Nephron (organoid): ENCODE data around the gene CTH.

Experiments
- H3K27ac Mint-ChIP-seq, 3 experiments: 2 replicates each; pipeline ENCODE4 v1.8.0; 2020; ENCODE audit warnings: mixed read lengths in 3 of 3, mild to moderate bottlenecking in 2 of 3, moderate library complexity in 1 of 3
- H3K27me3 Mint-ChIP-seq: 2 replicates; pipeline ENCODE4 v1.8.0; 2021; ENCODE audit warnings: low read depth, mild to moderate bottlenecking, moderate library complexity, mixed read lengths
- H3K36me3 Mint-ChIP-seq: 2 replicates; pipeline ENCODE4 v1.8.0; 2020; ENCODE audit warnings: low read depth, mixed read lengths
- H3K4me1 Mint-ChIP-seq: 2 replicates; pipeline ENCODE4 v1.8.0; 2020; ENCODE audit warnings: mixed read lengths
- H3K4me3 Mint-ChIP-seq, 3 experiments: 2 replicates each; pipeline ENCODE4 v1.8.0; 2020; ENCODE audit warnings: mild to moderate bottlenecking in 3 of 3, mixed read lengths in 3 of 3, moderate library complexity in 2 of 3
- H3K9me3 Mint-ChIP-seq: 2 replicates; pipeline ENCODE4 v1.8.0; 2020; ENCODE audit warnings: mixed read lengths
- TF ChIP-seq, protein P1 (sequence below), 3 experiments: fragments of 200-600 bp; sonication (generic); IDR thresholded peaks; one replicate each; pipeline ENCODE4 v1.5.0; 2021; ENCODE audit warnings: antibody characterized with exemption in 3 of 3; ENCODE audit not compliant: unreplicated experiment in 3 of 3

Gene CTH

DNA sequence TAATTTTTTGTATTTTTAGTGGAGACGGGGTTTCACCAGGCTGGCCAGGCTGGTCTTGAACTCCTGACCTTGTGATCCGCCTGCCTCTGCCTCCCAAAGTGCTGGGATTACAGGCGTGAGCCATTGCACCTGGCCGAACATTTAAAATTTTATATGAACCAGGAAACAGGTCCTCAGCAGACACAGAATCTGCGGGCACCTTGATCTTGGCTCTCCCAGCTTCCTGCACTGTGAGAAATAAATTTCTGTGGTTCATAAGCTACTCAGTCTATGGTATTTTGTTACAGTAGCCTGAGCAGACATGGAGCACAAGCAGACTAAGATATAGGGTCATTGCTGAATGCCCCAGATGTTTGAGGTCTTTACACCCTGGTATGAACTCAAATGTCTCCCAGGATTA, 23.6 kb upstream of the CTH start:
- H3K36me3 Mint-ChIP-seq = no peaks in the 10 kb centered on the region
- no peak overlapping the region for H3K27ac Mint-ChIP-seq
- no peaks in the 10 kb centered on the region for H3K9me3 Mint-ChIP-seq
- H3K4me1 Mint-ChIP-seq = no peaks in the 10 kb centered on the region
- no peak overlapping the region for H3K4me3 Mint-ChIP-seq
- TF ChIP-seq, protein P1, sequence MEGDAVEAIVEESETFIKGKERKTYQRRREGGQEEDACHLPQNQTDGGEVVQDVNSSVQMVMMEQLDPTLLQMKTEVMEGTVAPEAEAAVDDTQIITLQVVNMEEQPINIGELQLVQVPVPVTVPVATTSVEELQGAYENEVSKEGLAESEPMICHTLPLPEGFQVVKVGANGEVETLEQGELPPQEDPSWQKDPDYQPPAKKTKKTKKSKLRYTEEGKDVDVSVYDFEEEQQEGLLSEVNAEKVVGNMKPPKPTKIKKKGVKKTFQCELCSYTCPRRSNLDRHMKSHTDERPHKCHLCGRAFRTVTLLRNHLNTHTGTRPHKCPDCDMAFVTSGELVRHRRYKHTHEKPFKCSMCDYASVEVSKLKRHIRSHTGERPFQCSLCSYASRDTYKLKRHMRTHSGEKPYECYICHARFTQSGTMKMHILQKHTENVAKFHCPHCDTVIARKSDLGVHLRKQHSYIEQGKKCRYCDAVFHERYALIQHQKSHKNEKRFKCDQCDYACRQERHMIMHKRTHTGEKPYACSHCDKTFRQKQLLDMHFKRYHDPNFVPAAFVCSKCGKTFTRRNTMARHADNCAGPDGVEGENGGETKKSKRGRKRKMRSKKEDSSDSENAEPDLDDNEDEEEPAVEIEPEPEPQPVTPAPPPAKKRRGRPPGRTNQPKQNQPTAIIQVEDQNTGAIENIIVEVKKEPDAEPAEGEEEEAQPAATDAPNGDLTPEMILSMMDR (IDR thresholded peaks at IDR 0.05; ENCODE audit: unreplicated experiment in 3 of 3) = no peak
- H3K27me3 Mint-ChIP-seq = no peaks in the 10 kb centered on the region

DNA sequence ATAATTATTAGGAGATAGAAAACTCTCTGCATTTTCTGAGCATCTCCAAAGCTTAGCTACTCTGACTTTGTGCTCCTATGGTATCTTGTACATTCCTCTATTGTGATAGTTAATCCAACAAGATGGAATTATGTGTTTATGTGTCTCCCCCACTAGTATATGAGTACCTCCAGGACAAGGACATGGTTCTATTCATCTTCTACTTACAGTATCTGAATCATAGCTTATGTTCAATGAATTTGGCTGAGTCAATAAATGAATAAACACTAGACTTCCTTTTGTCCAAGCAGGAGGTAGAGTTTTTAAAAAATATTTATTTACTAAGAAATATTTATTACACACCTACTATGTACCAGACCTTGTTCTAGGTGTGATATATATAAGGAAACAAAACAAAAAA, 18.4 kb upstream of the CTH start:
- H3K36me3 Mint-ChIP-seq = no peaks in the 10 kb centered on the region
- H3K4me3 Mint-ChIP-seq = no peak overlapping the region
- peaks cover 3% of the 10 kb centered on the region for H3K27me3 Mint-ChIP-seq
- TF ChIP-seq, protein P1 (IDR thresholded peaks at IDR 0.05; ENCODE audit: unreplicated experiment in 3 of 3) = no peak
- no peak overlapping the region for H3K27ac Mint-ChIP-seq
- H3K9me3 Mint-ChIP-seq = no peaks in the 10 kb centered on the region
- no peaks in the 10 kb centered on the region for H3K4me1 Mint-ChIP-seq

DNA sequence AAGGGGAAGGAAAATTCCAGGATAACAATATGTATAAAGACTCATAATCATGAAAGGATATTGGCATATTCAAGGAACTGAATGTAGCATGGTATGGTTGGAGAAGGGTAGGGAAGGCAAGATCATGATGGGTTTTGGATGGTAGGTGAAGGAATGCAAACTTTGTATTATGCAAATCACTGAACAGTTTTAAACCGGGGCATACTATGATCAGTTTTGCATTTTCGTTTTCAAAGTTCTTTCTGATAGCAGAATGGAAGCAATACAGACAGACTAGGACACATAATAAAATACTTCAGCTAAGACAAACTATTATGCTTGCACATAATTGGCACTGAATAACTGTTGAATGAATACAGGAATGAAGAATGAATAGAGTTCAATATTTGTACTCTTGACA, 14.5 kb upstream of the CTH start:
- Mint-ChIP-seq H3K36me3 (no peaks in the 10 kb centered on the region), H3K9me3 (no peaks in the 10 kb centered on the region), H3K27me3 (peaks cover 3% of the 10 kb centered on the region), H3K4me1 (no peaks in the 10 kb centered on the region), H3K27ac (no peak overlapping the region), H3K4me3 (no peak overlapping the region)
- TF ChIP-seq, protein P1 (IDR thresholded peaks at IDR 0.05; ENCODE audit: unreplicated experiment in 3 of 3) = no peak

DNA sequence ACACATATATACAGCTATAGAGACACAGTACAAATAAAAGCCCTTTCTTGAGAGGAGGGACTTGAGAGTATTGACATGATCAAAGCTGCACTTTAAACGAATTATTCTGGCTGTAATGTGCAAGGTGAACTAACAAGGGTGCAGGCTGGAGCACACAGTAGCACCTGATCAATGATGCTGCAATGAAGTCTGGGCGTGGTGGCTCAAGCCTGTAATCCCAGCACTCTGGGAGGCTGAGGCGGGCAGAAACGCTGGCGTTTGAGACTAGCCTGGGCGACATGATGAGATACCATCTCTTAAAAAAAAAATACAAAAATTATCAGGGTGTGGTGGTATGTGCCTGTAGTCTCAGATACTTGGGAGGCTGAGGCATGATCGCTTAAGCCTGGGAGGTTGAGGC, 14.1 kb upstream of the CTH start:
- Mint-ChIP-seq H3K4me1 (no peaks in the 10 kb centered on the region), H3K27me3 (peaks cover 3% of the 10 kb centered on the region), H3K27ac (no peak overlapping the region), H3K36me3 (no peaks in the 10 kb centered on the region), H3K9me3 (no peaks in the 10 kb centered on the region), H3K4me3 (no peak overlapping the region)
- TF ChIP-seq, protein P1 (IDR thresholded peaks at IDR 0.05; ENCODE audit: unreplicated experiment in 3 of 3) = no peak

DNA sequence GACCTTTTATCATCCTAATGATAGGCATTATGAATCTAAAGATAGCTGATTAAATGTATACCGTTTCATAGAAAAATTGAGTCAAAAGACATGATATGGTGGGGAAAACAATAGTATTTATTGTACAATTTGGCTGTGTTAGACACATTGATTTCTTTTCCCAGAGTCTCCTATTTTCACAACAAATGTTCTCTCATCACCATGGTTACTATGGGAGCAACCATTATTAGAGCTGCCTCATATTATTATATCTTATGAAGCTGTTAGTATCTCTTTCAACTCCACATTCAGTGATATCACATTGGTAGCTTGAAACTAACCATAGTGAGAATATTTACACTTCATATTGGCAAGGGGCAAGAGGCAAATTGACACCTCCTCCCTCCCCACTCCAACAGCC, 10.7 kb upstream of the CTH start:
- Mint-ChIP-seq H3K9me3 (no peaks in the 10 kb centered on the region), H3K27me3 (peaks cover 1% of the 10 kb centered on the region), H3K36me3 (no peaks in the 10 kb centered on the region), H3K4me3 (no peak overlapping the region), H3K27ac (no peak overlapping the region), H3K4me1 (no peaks in the 10 kb centered on the region)
- TF ChIP-seq, protein P1 (IDR thresholded peaks at IDR 0.05; ENCODE audit: unreplicated experiment in 3 of 3) = no peak

DNA sequence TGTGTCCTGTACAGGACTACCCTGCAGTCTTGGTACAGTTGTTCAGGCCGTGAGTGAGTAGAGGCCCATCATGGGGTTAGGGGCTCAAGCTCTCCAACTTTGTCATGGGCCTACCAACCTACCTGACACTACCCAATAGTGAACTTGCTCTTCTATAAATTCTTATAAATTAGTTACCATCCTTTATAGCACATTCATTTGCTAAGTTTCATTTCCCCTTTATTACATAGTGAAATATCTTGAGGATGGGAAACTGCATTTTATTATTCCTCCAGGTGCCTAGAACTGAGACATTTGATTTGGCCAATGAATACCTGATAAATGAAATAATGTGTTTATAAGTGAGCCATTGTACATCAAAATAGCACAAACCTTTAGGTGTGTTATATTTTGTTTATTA, 9.1 kb upstream of the CTH start:
- H3K27ac Mint-ChIP-seq = no peak overlapping the region

More for the DNA sequence above, 9.1 kb upstream of the CTH start:
- Mint-ChIP-seq H3K4me1 (no peaks in the 10 kb centered on the region), H3K4me3 (no peak overlapping the region), H3K36me3 (no peaks in the 10 kb centered on the region), H3K9me3 (no peaks in the 10 kb centered on the region), H3K27me3 (peaks cover 3% of the 10 kb centered on the region)
- TF ChIP-seq, protein P1 (IDR thresholded peaks at IDR 0.05; ENCODE audit: unreplicated experiment in 3 of 3) = no peak
